ENCODE results near the gene UBE2J2. TPM values are rescaled to one million over a fixed set of nuclear protein-coding genes. Genes with fewer than 3 reads are reported as not detected.

UBE2J2 gene
- total and polyA plus RNA-seq, 5 donors from 2014 or later: 56.4 to 97.5 (median 77.2) TPM

DNA sequence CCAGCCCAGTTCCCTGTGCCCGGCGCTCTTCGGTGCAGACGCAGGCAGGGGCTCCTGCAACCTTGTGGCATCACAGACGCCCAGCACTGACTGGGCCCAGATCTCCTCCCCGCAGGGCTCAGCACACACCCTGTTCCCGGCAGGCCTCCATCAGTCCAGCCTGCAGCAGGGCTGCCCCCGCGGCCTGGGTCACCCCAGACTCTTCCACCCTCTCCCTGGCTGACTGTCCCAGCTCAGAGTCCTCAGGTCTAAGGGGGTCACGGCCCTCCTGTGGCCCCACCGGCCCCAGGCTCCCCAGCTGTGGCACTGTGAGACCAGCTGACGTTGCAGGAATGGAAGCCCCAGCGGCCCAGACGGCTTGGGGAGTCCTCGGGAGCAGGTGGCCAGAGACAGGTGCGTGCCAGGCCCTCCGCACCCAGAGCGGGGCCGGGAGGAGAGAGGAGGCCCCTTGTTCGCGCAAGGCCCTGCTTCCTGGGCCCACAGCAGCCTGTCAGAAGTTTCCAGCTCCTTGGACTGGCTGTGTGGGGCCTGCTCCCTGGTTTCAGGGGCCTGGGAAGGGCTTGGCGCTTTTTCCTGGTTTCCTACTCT is 37.4 kb downstream of the UBE2J2 start:
- Histone ChIP-seq H3K36me3 (ENCODE audit: control insufficient read depth, insufficient read depth, low read length) (no peaks in the 10 kb centered on the region), H3K9me3 (ENCODE audit: control insufficient read depth in 2 of 2, low read length in 2 of 2) (no peaks in the 10 kb centered on the region), H3K4me1 (ENCODE audit: control insufficient read depth, insufficient read depth, low read length, poor library complexity, severe bottlenecking) (peaks cover 8% of the 10 kb centered on the region), H3K27ac (ENCODE audit: insufficient read depth, low read length, poor library complexity, severe bottlenecking) (no peak overlapping the region), H3K27me3 (ENCODE audit: control insufficient read depth, insufficient read depth, low read length) (no peaks in the 10 kb centered on the region), H3K4me3 (ENCODE audit: low read depth, low read length) (no peak overlapping the region)
- Mint-ChIP-seq H3K4me1 (peaks cover 0 to 19% (median 8%) of the 10 kb centered on the region in 4 donors), H3K4me3 (no peak overlapping the region), H3K27me3 (no peaks in the 10 kb centered on the region), H3K36me3 (peaks cover 3% of the 10 kb centered on the region), H3K9me3 (no peaks in the 10 kb centered on the region), H3K27ac (no peak overlapping the region)
- DNase-seq (no peak), ATAC-seq (ENCODE audit: low read depth in 2 of 2) (no peak)

DNA sequence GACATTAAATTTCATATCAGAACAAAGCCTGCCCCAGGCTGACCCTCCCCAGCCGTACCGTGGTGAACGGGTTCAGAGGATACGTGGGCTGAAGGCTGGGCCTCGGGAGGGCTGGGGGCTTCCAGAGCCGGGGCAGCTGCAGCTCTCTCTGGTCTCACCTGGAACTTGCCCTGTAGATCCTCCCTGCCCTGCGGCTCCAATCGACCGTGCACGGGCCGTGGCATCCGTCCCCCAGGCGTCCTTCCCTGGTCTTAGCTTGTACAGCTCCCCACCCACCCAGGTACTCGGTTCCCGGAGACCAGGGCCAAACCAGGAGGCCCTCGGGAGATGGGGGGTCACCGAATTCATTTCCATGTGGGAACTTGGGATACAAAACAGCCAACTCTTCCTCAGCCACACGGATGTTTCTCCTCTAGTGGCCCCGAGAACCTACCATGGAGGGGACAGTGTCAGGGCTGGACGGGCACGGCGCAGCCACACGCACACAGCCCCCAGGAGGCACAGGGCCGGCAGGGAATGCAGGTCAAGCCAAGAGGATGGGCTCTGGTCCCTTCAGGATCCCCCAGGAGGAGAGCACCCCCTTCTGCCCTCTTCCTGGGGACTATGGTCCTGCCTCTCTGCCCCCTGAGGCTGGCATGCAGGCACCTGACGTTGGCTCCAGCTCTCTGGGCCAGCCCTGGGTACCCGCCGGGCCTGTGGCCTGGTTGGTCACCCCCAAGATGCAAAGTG is 38.5 kb downstream of the UBE2J2 start:
- H3K27ac ChIP-seq (ENCODE audit: insufficient read depth, low read length, poor library complexity, severe bottlenecking): no peak overlapping the region
- Mint-ChIP-seq H3K4me1 (peaks cover 0 to 30% (median 13%) of the 10 kb centered on the region in 4 donors), H3K9me3 (no peaks in the 10 kb centered on the region), H3K36me3 (peaks cover 3% of the 10 kb centered on the region), H3K4me3 (peak overlapping the region; percentile 64 to 85 (median 74)), H3K27ac (peak overlapping the region in 1 of 3 donors; percentile 63), H3K27me3 (no peaks in the 10 kb centered on the region)
- no peaks in the 10 kb centered on the region for H3K9me3 ChIP-seq (ENCODE audit: control insufficient read depth in 2 of 2, low read length in 2 of 2)
- DNase-seq: no peak
- H3K36me3 ChIP-seq (ENCODE audit: control insufficient read depth, insufficient read depth, low read length): no peaks in the 10 kb centered on the region
- H3K27me3 ChIP-seq (ENCODE audit: control insufficient read depth, insufficient read depth, low read length): no peaks in the 10 kb centered on the region
- H3K4me3 ChIP-seq (ENCODE audit: low read depth, low read length): no peak overlapping the region
- H3K4me1 ChIP-seq (ENCODE audit: control insufficient read depth, insufficient read depth, low read length, poor library complexity, severe bottlenecking): peaks cover 17% of the 10 kb centered on the region
- no peak for ATAC-seq (ENCODE audit: low read depth in 2 of 2)

- H3K9me3 ChIP-seq (ENCODE audit: control insufficient read depth in 2 of 2, low read length in 2 of 2): no peaks in the 10 kb centered on the region
- H3K36me3 Mint-ChIP-seq: peaks cover 3% of the 10 kb centered on the region
- no peak for ATAC-seq (ENCODE audit: low read depth in 2 of 2)
- H3K4me1 Mint-ChIP-seq: peaks cover 0 to 38% (median 15%) of the 10 kb centered on the region in 4 donors
- peaks cover 25% of the 10 kb centered on the region for H3K4me1 ChIP-seq (ENCODE audit: control insufficient read depth, insufficient read depth, low read length, poor library complexity, severe bottlenecking)
- no peak overlapping the region for H3K27ac ChIP-seq (ENCODE audit: insufficient read depth, low read length, poor library complexity, severe bottlenecking)
- peak overlapping the region; percentile 64 to 85 (median 74) for H3K4me3 Mint-ChIP-seq
- no peak overlapping the region for H3K4me3 ChIP-seq (ENCODE audit: low read depth, low read length)
- H3K27me3 Mint-ChIP-seq: no peaks in the 10 kb centered on the region
- no peaks in the 10 kb centered on the region for H3K9me3 Mint-ChIP-seq
- peak overlapping the region in 2 of 3 donors; percentile 63 to 85 for H3K27ac Mint-ChIP-seq
- no peaks in the 10 kb centered on the region for H3K27me3 ChIP-seq (ENCODE audit: control insufficient read depth, insufficient read depth, low read length)
- H3K36me3 ChIP-seq (ENCODE audit: control insufficient read depth, insufficient read depth, low read length): no peaks in the 10 kb centered on the region
- DNase-seq: no peak
These were observed 39.4 kb downstream of the UBE2J2 start for GRCh38 chr1:1234180-1234808.

GRCh38 chr1:1233567-1233892 is 40.1 kb downstream of the UBE2J2 start:
- Mint-ChIP-seq H3K27ac (peak overlapping the region in 2 of 3 donors; percentile 63 to 85), H3K4me1 (peaks cover 0 to 45% (median 15%) of the 10 kb centered on the region in 4 donors), H3K27me3 (no peaks in the 10 kb centered on the region), H3K4me3 (peak overlapping the region; percentile 64 to 85 (median 74)), H3K36me3 (peaks cover 3% of the 10 kb centered on the region), H3K9me3 (no peaks in the 10 kb centered on the region)
- H3K4me3 ChIP-seq (ENCODE audit: low read depth, low read length): no peak overlapping the region
- no peaks in the 10 kb centered on the region for H3K9me3 ChIP-seq (ENCODE audit: control insufficient read depth in 2 of 2, low read length in 2 of 2)
- peaks cover 27% of the 10 kb centered on the region for H3K4me1 ChIP-seq (ENCODE audit: control insufficient read depth, insufficient read depth, low read length, poor library complexity, severe bottlenecking)
- no peaks in the 10 kb centered on the region for H3K27me3 ChIP-seq (ENCODE audit: control insufficient read depth, insufficient read depth, low read length)
- H3K36me3 ChIP-seq (ENCODE audit: control insufficient read depth, insufficient read depth, low read length): peaks cover 5% of the 10 kb centered on the region
- no peak for ATAC-seq (ENCODE audit: low read depth in 2 of 2)
- no peak overlapping the region for H3K27ac ChIP-seq (ENCODE audit: insufficient read depth, low read length, poor library complexity, severe bottlenecking)
- no peak for DNase-seq

DNA sequence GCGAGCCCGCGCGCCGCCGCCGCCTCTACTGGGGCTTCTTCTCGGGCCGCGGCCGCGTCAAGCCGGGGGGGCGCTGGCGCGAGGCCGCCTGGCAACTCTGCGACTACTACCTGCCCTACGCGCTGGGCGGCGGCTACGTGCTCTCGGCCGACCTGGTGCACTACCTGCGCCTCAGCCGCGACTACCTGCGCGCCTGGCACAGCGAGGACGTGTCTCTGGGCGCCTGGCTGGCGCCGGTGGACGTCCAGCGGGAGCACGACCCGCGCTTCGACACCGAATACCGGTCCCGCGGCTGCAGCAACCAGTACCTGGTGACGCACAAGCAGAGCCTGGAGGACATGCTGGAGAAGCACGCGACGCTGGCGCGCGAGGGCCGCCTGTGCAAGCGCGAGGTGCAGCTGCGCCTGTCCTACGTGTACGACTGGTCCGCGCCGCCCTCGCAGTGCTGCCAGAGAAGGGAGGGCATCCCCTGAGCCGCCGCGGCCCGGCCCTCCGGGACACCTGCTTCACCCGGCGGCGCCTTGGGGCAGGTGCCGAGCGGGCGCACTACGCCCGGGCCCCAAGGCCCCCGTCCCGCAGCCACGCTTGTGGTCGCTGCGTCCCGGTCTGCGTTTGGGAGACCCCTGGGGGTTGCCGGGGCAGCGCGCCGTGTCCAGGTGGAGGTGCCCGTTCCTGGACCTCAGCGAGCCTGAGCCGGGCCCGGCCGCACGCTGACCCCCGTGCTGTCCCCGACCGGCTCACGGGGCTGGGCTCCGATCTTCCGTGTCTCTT is 40.7 kb downstream of the UBE2J2 start:
- H3K36me3 Mint-ChIP-seq: peaks cover 3% of the 10 kb centered on the region
- ATAC-seq (ENCODE audit: low read depth in 2 of 2): no peak
- H3K4me3 ChIP-seq (ENCODE audit: low read depth, low read length): no peak overlapping the region

GRCh38 chr1:1232208-1232795 is 41.4 kb downstream of the UBE2J2 start, which contains the start of gene B3GALT6:
Gene B3GALT6 (plus strand): TSS chr1:1232237. CDS start chr1:1232279, 42 bp downstream.
- DNase-seq: no peak
- H3K4me3 Mint-ChIP-seq: peak within 1 kb of the TSS; percentile 95 to 100 (median 96)
- Histone ChIP-seq H3K4me3 (ENCODE audit: low read depth, low read length) (peak within 1 kb of the TSS; percentile 94), H3K4me1 (ENCODE audit: control insufficient read depth, insufficient read depth, low read length, poor library complexity, severe bottlenecking) (peaks cover 29% of the 10 kb centered on the region), H3K36me3 (ENCODE audit: control insufficient read depth, insufficient read depth, low read length) (peaks cover 14% of the 10 kb centered on the region), H3K27me3 (ENCODE audit: control insufficient read depth, insufficient read depth, low read length) (no peaks in the 10 kb centered on the region), H3K9me3 (ENCODE audit: control insufficient read depth in 2 of 2, low read length in 2 of 2) (no peaks in the 10 kb centered on the region), H3K27ac (ENCODE audit: insufficient read depth, low read length, poor library complexity, severe bottlenecking) (peak within 1 kb of the TSS; percentile 93)
- ATAC-seq (ENCODE audit: low read depth in 2 of 2): no peak
- no peaks in the 10 kb centered on the region for H3K9me3 Mint-ChIP-seq
- peaks cover 3% of the 10 kb centered on the region for H3K36me3 Mint-ChIP-seq
- peak within 1 kb of the TSS; percentile 80 to 96 (median 94) for H3K27ac Mint-ChIP-seq
- H3K4me1 Mint-ChIP-seq: peaks cover 0 to 49% (median 15%) of the 10 kb centered on the region in 4 donors
- no peaks in the 10 kb centered on the region for H3K27me3 Mint-ChIP-seq

More for the DNA sequence above, 40.7 kb downstream of the UBE2J2 start:
- Mint-ChIP-seq H3K27me3 (no peaks in the 10 kb centered on the region), H3K27ac (peak overlapping the region in 2 of 3 donors; percentile 63 to 85), H3K9me3 (no peaks in the 10 kb centered on the region), H3K4me3 (peak overlapping the region; percentile 64 to 85 (median 78)), H3K4me1 (peaks cover 0 to 47% (median 15%) of the 10 kb centered on the region in 4 donors)
- Histone ChIP-seq H3K27ac (ENCODE audit: insufficient read depth, low read length, poor library complexity, severe bottlenecking) (no peak overlapping the region), H3K9me3 (ENCODE audit: control insufficient read depth in 2 of 2, low read length in 2 of 2) (no peaks in the 10 kb centered on the region), H3K4me1 (ENCODE audit: control insufficient read depth, insufficient read depth, low read length, poor library complexity, severe bottlenecking) (peaks cover 29% of the 10 kb centered on the region), H3K27me3 (ENCODE audit: control insufficient read depth, insufficient read depth, low read length) (no peaks in the 10 kb centered on the region), H3K36me3 (ENCODE audit: control insufficient read depth, insufficient read depth, low read length) (peaks cover 10% of the 10 kb centered on the region)
- no peak for DNase-seq

Measured in CD4-positive, CD25-positive, alpha-beta regulatory T cell (primary cell).